Parathyroid adenoma (tissue), 2 donors: ENCODE results near the gene SUSD4.

Experiments
- H2AFZ ChIP-seq: fragments of 300-600 bp; sonication (generic); one replicate; pipeline ENCODE4 v1.7.0; 2017; ENCODE audit warnings: antibody characterized with exemption, mild to moderate bottlenecking
- H3K27ac ChIP-seq: fragments of 300-600 bp; sonication (generic); one replicate; pipeline ENCODE4 v1.7.0; 2017
- H3K27me3 ChIP-seq: fragments of 300-600 bp; sonication (generic); one replicate; pipeline ENCODE4 v1.7.0; 2017; ENCODE audit warnings: low read length; ENCODE audit not compliant: control insufficient read depth, insufficient read depth
- H3K36me3 ChIP-seq: fragments of 300-600 bp; sonication (generic); one replicate; pipeline ENCODE4 v1.7.0; 2017; ENCODE audit warnings: low read length; ENCODE audit not compliant: control insufficient read depth, insufficient read depth
- H3K4me1 ChIP-seq: fragments of 300-600 bp; sonication (generic); one replicate; pipeline ENCODE4 v1.7.0; 2017; ENCODE audit warnings: control low read depth
- H3K4me2 ChIP-seq: fragments of 300-600 bp; sonication (generic); one replicate; pipeline ENCODE4 v1.7.0; 2017; ENCODE audit warnings: low read length
- H3K4me3 ChIP-seq: fragments of 300-600 bp; sonication (generic); one replicate; pipeline ENCODE4 v1.7.0; 2017; ENCODE audit warnings: low read depth, low read length
- H3K79me2 ChIP-seq: fragments of 300-600 bp; sonication (generic); one replicate; pipeline ENCODE4 v1.7.0; 2017; ENCODE audit warnings: control low read depth
- H3K9ac ChIP-seq: fragments of 300-600 bp; sonication (generic); one replicate; pipeline ENCODE4 v1.7.0; 2017; ENCODE audit warnings: mild to moderate bottlenecking
- H3K9me3 ChIP-seq: fragments of 300-600 bp; sonication (generic); one replicate; pipeline ENCODE4 v1.7.0; 2017; ENCODE audit warnings: low read length; ENCODE audit not compliant: control insufficient read depth
- CTCF ChIP-seq: fragments of 300-600 bp; sonication (generic); IDR thresholded peaks from one replicate; pipeline ENCODE4 v1.7.0; 2017; ENCODE audit warnings: antibody characterized with exemption, mild to moderate bottlenecking
- donor health status: primary hyperparathyroidism.

Gene SUSD4

GRCh38 chr1:223346311-223346710 is 17.7 kb downstream of the SUSD4 start:
- Histone ChIP-seq H3K27me3 (no peaks in the 10 kb centered on the region), H3K79me2 (no peaks in the 10 kb centered on the region), H3K9me3 (no peaks in the 10 kb centered on the region), H3K4me1 (peaks cover 2% of the 10 kb centered on the region), H3K4me2 (no peak overlapping the region), H3K4me3 (no peak overlapping the region), H3K36me3 (no peaks in the 10 kb centered on the region), H3K9ac (no peak overlapping the region), H2AFZ (no peak overlapping the region), H3K27ac (no peak overlapping the region)
- TF ChIP-seq CTCF = no peak

- peaks cover 5% of the 10 kb centered on the region for H3K4me1 ChIP-seq
- H3K36me3 ChIP-seq = no peaks in the 10 kb centered on the region
- H3K9me3 ChIP-seq = no peaks in the 10 kb centered on the region
- H3K4me3 ChIP-seq = no peak overlapping the region
- H2AFZ ChIP-seq = no peak overlapping the region
- H3K79me2 ChIP-seq = no peaks in the 10 kb centered on the region
- TF ChIP-seq CTCF = no peak
- H3K9ac ChIP-seq = no peak overlapping the region
- no peak overlapping the region for H3K4me2 ChIP-seq
- H3K27me3 ChIP-seq = no peaks in the 10 kb centered on the region
- no peak overlapping the region for H3K27ac ChIP-seq
Observed at GRCh38 chr1:223345720-223346119, 18.3 kb downstream of the SUSD4 start.

- no peak for TF ChIP-seq CTCF
- H3K79me2 ChIP-seq = no peaks in the 10 kb centered on the region
- H2AFZ ChIP-seq = no peak overlapping the region
- H3K4me3 ChIP-seq = no peak overlapping the region
- H3K9ac ChIP-seq = no peak overlapping the region
- no peaks in the 10 kb centered on the region for H3K36me3 ChIP-seq
- H3K4me2 ChIP-seq = no peak overlapping the region
- peaks cover 16% of the 10 kb centered on the region for H3K4me1 ChIP-seq
- H3K27me3 ChIP-seq = no peaks in the 10 kb centered on the region
- H3K27ac ChIP-seq = peak overlapping the region; percentile 40
- no peaks in the 10 kb centered on the region for H3K9me3 ChIP-seq
Observed at GRCh38 chr1:223344491-223344890, 19.5 kb downstream of the SUSD4 start.

GRCh38 chr1:223343692-223344091 is 20.3 kb downstream of the SUSD4 start:
- no peak overlapping the region for H3K4me2 ChIP-seq
- no peaks in the 10 kb centered on the region for H3K27me3 ChIP-seq
- H3K27ac ChIP-seq = peak overlapping the region; percentile 40
- peak overlapping the region; percentile 11 for H2AFZ ChIP-seq
- no peaks in the 10 kb centered on the region for H3K36me3 ChIP-seq
- H3K79me2 ChIP-seq = no peaks in the 10 kb centered on the region
- H3K4me1 ChIP-seq = peaks cover 16% of the 10 kb centered on the region
- H3K4me3 ChIP-seq = no peak overlapping the region
- H3K9ac ChIP-seq = no peak overlapping the region
- no peaks in the 10 kb centered on the region for H3K9me3 ChIP-seq
- TF ChIP-seq CTCF = no peak

- TF ChIP-seq CTCF = no peak
Observed at GRCh38 chr1:223341121-223341520, 22.9 kb downstream of the SUSD4 start.

More at GRCh38 chr1:223341121-223341520, 22.9 kb downstream of the SUSD4 start:
- no peaks in the 10 kb centered on the region for H3K36me3 ChIP-seq
- H3K79me2 ChIP-seq = no peaks in the 10 kb centered on the region
- H3K9ac ChIP-seq = no peak overlapping the region
- H3K4me3 ChIP-seq = no peak overlapping the region
- peaks cover 16% of the 10 kb centered on the region for H3K4me1 ChIP-seq
- peak overlapping the region; percentile 17 for H2AFZ ChIP-seq
- no peaks in the 10 kb centered on the region for H3K9me3 ChIP-seq
- H3K27me3 ChIP-seq = no peaks in the 10 kb centered on the region
- peak overlapping the region; percentile 70 for H3K27ac ChIP-seq
- H3K4me2 ChIP-seq = no peak overlapping the region
